Measurements from ENCODE around the gene ERFE. TPM values are rescaled to one million over a fixed set of nuclear protein-coding genes. Genes with fewer than 3 reads are reported as not detected.
"Not testable (repeated sequence)": the region's sequence is repeated elsewhere in the genome, so short reads cannot be mapped to it uniquely, and the experiment has no call there.

The ERFE gene
- total RNA-seq (not detected), polyA plus RNA-seq (not detected), total RNA-seq (0 to 0.34 (median 0) reads per million in 6 experiments)

DNA sequence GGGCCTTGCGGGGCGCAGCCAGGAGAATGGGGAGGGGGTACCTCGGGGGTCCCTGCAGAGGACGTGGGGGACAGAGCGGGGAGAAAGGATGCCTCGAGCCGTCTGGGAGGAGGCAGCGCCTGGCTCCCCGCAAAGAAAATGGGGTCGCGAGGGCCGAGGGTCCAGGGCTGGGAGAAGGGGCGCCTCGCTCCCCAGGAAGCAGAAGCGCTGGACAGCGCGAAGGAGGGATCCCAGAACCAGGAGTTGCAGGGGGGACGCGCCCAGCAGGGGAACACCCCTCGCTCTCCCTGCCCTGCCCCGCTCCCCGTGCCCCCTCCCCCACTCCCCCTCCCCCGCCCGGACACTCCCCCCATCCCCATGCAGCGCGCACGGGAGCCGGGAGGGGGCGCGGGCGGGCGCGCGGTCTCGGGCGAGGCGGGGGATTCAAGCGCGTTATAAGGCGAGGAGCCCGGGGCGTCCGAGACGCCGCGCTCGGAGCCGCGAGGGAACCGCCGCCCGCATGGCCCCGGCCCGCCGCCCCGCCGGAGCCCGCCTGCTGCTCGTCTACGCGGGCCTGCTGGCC lies at the start of gene ERFE:
TSS of gene ERFE (plus strand) at position 462 of the 562 bp plus-strand sequence. CDS start at position 500, 38 bp downstream.
- Mint-ChIP-seq H3K4me3 (peak within 1 kb of the TSS; percentile 51 to 85 (median 74)), H3K9me3 (no peaks in the 10 kb centered on the region), H3K4me1 (peaks cover 7 to 16% (median 16%) of the 10 kb centered on the region in 4 donors), H3K36me3 (no peaks in the 10 kb centered on the region), H3K27me3 (peaks cover 3 to 25% (median 10%) of the 10 kb centered on the region in 5 donors), H3K27ac (peak within 1 kb of the TSS in 2 of 10 donors; percentile 7 to 32)
- ATAC-seq, result peak; percentile 70 to 85
- POLR2A ChIA-PET, result no interaction called here
- DNase-seq, result peak in 7 of 10 donors; percentile 19 to 63 (median 44)

GRCh38 chr2:238113611-238114010 lies 45.2 kb upstream of the ERFE start:
- Mint-ChIP-seq H3K4me3 (no peak overlapping the region), H3K36me3 (peaks cover 0 to 10% (median 7%) of the 10 kb centered on the region in 3 donors), H3K27me3 (peaks cover 0 to 9% (median 2%) of the 10 kb centered on the region in 5 donors), H3K9me3 (peaks cover 0 to 19% (median 13%) of the 10 kb centered on the region in 9 donors), H3K4me1 (peaks cover 4 to 10% (median 7%) of the 10 kb centered on the region in 4 donors), H3K27ac (no peak overlapping the region)
- ATAC-seq (no peak), DNase-seq (peak in 1 of 10 donors; percentile 15)
- POLR2A ChIA-PET, result no interaction called here

GRCh38 chr2:238114331-238114841 lies 44.4 kb upstream of the ERFE start:
- POLR2A ChIA-PET, result no interaction called here
- DNase-seq (no peak), ATAC-seq (no peak)
- Mint-ChIP-seq H3K27me3 (peaks cover 0 to 11% (median 2%) of the 10 kb centered on the region in 5 donors), H3K27ac (no peak overlapping the region), H3K4me3 (no peak overlapping the region), H3K4me1 (peaks cover 2 to 4% (median 2%) of the 10 kb centered on the region in 4 donors), H3K9me3 (peaks cover 0 to 19% (median 13%) of the 10 kb centered on the region in 9 donors), H3K36me3 (peaks cover 0 to 10% (median 7%) of the 10 kb centered on the region in 3 donors)

GRCh38 chr2:238114851-238115660 lies 43.7 kb upstream of the ERFE start:
- peaks cover 0 to 11% (median 2%) of the 10 kb centered on the region in 5 donors for H3K27me3 Mint-ChIP-seq
- peak in 1 of 10 donors; percentile 45 for DNase-seq
- H3K9me3 Mint-ChIP-seq, result peaks cover 0 to 19% (median 13%) of the 10 kb centered on the region in 9 donors

GRCh38 chr2:238115709-238116108 lies 43.1 kb upstream of the ERFE start:
- peaks cover 0 to 19% (median 13%) of the 10 kb centered on the region in 9 donors for H3K9me3 Mint-ChIP-seq
- DNase-seq, result peak in 1 of 10 donors; percentile 2
- not testable (repeated sequence) for H3K4me1 Mint-ChIP-seq

More at GRCh38 chr2:238114851-238115660, 43.7 kb upstream of the ERFE start:
- Mint-ChIP-seq H3K36me3 (peaks cover 0 to 10% (median 7%) of the 10 kb centered on the region in 3 donors), H3K4me3 (no peak overlapping the region), H3K4me1 (peaks cover 0 to 2% (median 0%) of the 10 kb centered on the region in 4 donors), H3K27ac (peak overlapping the region in 1 of 10 donors; percentile 43)
- POLR2A ChIA-PET, result no interaction called here
- ATAC-seq, result no peak

DNA sequence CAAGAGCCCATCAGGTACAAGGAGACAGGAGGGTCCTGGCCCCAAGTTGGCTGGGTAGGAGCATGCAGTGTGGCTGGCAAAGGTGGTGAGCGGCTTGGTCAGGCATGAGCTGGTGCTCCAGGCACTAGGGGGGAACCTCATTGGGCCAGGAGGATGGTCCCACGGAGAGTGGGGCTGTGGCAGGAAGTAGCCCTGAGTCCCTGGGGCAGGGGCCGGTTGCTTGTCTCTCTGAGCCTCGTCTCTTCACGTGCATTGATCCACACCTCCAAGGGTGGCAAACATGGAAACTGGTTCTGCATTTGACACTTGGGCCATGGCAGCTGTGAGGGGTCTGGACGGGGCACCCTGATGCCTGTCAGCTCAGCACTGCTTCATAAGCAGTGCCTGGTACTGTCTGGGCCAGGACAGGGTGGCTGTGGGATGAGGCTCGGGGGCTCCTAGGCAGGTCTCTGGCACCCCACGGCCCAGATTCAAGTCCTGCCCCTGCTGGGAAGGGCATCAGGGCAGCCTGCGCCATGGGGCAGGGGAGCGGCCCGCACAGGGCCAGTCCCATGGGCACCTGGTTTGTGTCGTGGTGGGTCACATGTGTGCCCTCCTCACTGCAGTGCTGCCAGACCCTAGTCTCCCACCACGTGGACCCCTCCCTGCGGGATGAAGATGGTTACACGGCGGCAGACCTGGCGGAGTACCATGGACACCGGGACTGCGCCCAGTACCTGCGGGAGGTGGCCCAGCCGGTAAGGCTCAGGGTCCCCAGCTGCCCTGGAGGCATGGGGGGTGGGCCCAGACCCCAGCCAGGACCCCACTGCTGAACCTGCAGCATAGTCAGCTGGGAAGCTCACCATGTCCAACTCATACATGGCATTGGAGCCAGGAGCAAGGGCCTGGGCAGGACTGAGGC lies 42.2 kb upstream of the ERFE start:
- peak in 2 of 10 donors; percentile 1 to 47 for DNase-seq
- Mint-ChIP-seq H3K9me3 (peaks cover 0 to 19% (median 13%) of the 10 kb centered on the region in 9 donors), H3K27me3 (peaks cover 0 to 11% (median 2%) of the 10 kb centered on the region in 5 donors), H3K27ac (no peak overlapping the region), H3K4me1 (peaks cover 0 to 2% (median 0%) of the 10 kb centered on the region in 4 donors), H3K4me3 (no peak overlapping the region), H3K36me3 (peaks cover 0 to 10% (median 7%) of the 10 kb centered on the region in 3 donors)
- POLR2A ChIA-PET, result no interaction called here
- ATAC-seq, result no peak

More at GRCh38 chr2:238115709-238116108, 43.1 kb upstream of the ERFE start:
- ATAC-seq, H3K36me3 Mint-ChIP-seq, H3K27ac Mint-ChIP-seq, POLR2A ChIA-PET, H3K4me3 Mint-ChIP-seq: not testable (repeated sequence)
- peaks cover 0 to 11% (median 2%) of the 10 kb centered on the region in 5 donors for H3K27me3 Mint-ChIP-seq

DNA sequence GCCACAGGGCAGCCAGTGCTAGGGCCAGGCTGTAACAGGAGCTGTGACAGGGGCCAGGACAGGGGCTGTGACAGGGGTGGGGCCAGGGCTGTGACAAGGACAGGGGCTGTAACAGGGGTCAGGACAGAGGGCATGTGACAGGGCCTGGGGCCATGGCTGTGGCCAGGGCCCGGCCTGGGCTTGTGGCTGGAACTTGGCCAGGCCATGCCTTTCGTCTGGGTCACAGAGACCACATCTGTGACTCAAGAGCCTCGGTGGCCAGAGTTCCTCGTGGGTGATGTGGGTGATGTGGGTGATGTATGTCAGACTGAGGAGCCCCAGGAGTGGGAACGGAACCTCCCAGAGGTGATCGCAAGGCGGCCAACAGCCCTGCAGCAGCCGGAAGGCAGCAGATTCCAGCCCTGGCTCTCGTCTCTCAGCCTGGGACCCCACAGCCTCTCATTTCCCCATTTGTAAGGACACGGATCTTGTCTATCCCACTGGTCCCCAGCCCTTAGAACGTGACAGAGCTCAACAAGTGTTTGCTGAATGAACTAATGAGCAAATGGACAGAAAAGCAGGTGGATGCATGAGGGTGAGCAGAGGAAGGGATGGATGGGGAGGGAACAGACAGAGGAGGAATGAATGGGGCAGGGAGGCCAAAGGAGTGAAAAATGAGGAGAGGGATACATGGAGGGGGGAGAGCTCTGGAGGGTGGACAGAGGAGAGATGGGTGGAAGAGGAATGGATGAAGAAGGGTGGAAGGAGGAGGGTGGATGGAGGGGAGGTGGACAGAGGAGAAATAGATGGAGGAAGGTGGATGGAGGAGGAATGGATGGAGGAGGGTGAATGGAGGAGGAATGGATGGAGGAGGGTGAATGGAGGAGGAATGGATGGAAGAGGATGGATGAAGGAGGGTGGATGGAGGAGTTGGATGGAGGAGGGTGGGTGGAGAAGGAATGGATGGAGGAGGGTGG lies 41.3 kb upstream of the ERFE start:
- H3K27ac Mint-ChIP-seq, result no peak overlapping the region
- POLR2A ChIA-PET, result no interaction called here
- H3K9me3 Mint-ChIP-seq, result peaks cover 0 to 15% (median 9%) of the 10 kb centered on the region in 9 donors
- H3K4me3 Mint-ChIP-seq, result no peak overlapping the region
- peaks cover 0 to 2% (median 0%) of the 10 kb centered on the region in 4 donors for H3K4me1 Mint-ChIP-seq
- peak in 2 of 10 donors; percentile 1 to 56 for DNase-seq
- H3K27me3 Mint-ChIP-seq, result peaks cover 0 to 11% (median 2%) of the 10 kb centered on the region in 5 donors
- peaks cover 0 to 10% (median 6%) of the 10 kb centered on the region in 3 donors for H3K36me3 Mint-ChIP-seq
- ATAC-seq, result no peak

DNA sequence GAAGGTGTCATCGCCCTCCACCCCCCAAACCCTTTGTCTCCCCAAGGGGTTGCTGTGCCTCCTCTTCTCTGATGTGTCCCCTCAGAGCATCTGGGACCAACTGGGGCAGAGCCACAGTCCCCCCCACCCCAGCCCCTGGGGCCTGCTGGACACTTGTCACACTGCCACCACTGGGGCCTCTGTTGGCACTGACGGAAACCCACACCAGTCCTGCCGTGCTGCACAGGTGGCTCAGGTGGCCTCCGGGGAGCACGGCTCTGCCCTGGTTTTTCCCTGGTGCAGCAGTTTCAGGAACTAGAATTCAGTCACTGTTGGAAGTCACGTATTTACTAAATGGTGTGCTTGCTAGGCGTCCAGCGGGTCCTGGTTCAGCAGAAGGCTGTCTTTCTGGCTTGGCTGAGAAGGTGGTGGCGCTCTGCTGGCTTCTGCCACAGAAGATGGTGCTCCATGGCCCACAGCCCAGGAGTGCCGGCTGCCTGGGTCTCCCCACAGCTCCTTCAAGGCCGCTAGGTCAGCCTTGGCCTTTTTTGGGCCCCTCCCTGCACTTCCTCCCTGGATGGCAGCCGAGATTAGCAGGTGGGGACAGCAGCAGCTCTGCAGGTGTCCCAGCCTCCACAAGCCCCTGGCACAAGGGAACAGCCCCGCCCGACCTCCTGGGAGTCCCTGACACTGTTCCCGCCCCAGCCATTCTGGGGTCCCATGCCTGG lies 38.9 kb upstream of the ERFE start:
- H3K9me3 Mint-ChIP-seq, result no peaks in the 10 kb centered on the region
- H3K27ac Mint-ChIP-seq, result no peak overlapping the region
- peaks cover 0 to 11% (median 2%) of the 10 kb centered on the region in 5 donors for H3K27me3 Mint-ChIP-seq
- DNase-seq (peak in 1 of 10 donors; percentile 1), ATAC-seq (no peak)
- POLR2A ChIA-PET, result no interaction called here
- no peaks in the 10 kb centered on the region for H3K4me1 Mint-ChIP-seq
- no peaks in the 10 kb centered on the region for H3K36me3 Mint-ChIP-seq
- H3K4me3 Mint-ChIP-seq, result no peak overlapping the region

GRCh38 chr2:238120463-238121298 lies 38.1 kb upstream of the ERFE start:
- H3K36me3 Mint-ChIP-seq, result no peaks in the 10 kb centered on the region
- POLR2A ChIA-PET, result no interaction called here
- H3K4me3 Mint-ChIP-seq, result no peak overlapping the region
- no peaks in the 10 kb centered on the region for H3K4me1 Mint-ChIP-seq
- H3K9me3 Mint-ChIP-seq, result no peaks in the 10 kb centered on the region
- no peak overlapping the region for H3K27ac Mint-ChIP-seq
- DNase-seq (no peak), ATAC-seq (no peak)
- peaks cover 0 to 11% (median 2%) of the 10 kb centered on the region in 5 donors for H3K27me3 Mint-ChIP-seq

Measured in naive thymus-derived CD8-positive, alpha-beta T cell (primary cell).